ENCODE measurements around the gene RAVER1. TPM values are rescaled to one million over a fixed set of nuclear protein-coding genes. Genes with fewer than 3 reads are reported as not detected.

RAVER1 gene, protein sequence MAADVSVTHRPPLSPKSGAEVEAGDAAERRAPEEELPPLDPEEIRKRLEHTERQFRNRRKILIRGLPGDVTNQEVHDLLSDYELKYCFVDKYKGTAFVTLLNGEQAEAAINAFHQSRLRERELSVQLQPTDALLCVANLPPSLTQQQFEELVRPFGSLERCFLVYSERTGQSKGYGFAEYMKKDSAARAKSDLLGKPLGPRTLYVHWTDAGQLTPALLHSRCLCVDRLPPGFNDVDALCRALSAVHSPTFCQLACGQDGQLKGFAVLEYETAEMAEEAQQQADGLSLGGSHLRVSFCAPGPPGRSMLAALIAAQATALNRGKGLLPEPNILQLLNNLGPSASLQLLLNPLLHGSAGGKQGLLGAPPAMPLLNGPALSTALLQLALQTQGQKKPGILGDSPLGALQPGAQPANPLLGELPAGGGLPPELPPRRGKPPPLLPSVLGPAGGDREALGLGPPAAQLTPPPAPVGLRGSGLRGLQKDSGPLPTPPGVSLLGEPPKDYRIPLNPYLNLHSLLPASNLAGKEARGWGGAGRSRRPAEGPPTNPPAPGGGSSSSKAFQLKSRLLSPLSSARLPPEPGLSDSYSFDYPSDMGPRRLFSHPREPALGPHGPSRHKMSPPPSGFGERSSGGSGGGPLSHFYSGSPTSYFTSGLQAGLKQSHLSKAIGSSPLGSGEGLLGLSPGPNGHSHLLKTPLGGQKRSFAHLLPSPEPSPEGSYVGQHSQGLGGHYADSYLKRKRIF
- 85.8 to 87.4 TPM (median 86.9 TPM) in 3 replicates for total RNA-seq (2021)
- percentile 64 among the genes with signal in this experiment for Bru-seq, nascent RNA
- long read RNA-seq, experiment 1, transcript RAVER1-208 (13 exons, 3,501 nt), result major isoform, 334 of 521 reads
- long read RNA-seq, experiment 1, partial matches to known transcripts, result 114 of 521 reads
- long read RNA-seq, experiment 1, other reads (novel, unspliced or antisense), result 73 of 521 reads
- long read RNA-seq, experiment 2, transcript RAVER1-208 (13 exons, 3,501 nt), result major isoform, 18 of 70 reads
- long read RNA-seq, experiment 2, partial matches to known transcripts, result 39 of 70 reads
- long read RNA-seq, experiment 2, other reads (novel, unspliced or antisense), result 13 of 70 reads
- long read RNA-seq, experiment 3, partial matches to known transcripts, result 4 of 5 reads
- long read RNA-seq, experiment 3, other reads (novel, unspliced or antisense), result 1 of 5 reads

DNA sequence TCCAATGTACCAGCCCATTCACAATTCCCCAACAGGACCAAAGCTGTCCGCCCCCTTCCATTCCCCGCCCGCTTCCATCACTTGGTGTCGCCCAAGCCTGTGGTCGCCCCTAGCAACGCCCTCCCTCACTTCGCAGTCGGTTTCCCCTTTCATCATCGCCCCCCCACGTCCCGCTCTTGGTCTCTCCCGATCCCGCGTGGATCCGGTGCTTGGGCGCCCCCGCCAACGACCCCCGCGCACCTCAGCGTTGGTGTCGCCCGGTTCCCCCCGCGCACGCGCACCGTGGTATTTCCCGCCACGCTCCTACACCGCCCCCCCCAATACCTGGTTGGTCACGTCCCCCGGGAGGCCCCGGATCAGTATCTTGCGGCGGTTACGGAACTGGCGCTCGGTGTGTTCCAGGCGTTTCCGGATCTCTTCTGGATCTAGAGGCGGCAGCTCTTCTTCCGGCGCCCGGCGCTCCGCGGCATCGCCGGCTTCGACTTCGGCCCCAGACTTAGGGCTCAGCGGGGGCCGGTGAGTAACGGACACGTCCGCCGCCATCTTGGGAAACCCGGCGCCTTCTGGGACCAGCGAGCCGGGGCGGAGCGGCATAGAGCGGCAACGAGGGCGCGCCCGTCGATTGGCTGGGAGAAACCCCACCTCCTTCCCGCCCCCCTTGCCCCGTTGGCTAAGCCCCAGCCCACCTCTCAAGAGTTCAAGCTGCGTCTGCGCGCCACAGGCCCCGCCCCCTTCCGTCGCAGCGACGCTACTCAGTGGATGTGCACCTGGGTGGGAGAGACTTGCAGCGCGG is at the start of gene RAVER1:
Gene RAVER1 (minus strand): TSS at position 565 of the 793 bp plus-strand sequence. CDS start 22 bp downstream, at position 543.
- Mint-ChIP-seq H3K9me3 (no peaks in the 10 kb centered on the region), H3K27me3 (ENCODE audit: low read depth) (peaks cover 10% of the 10 kb centered on the region)
- POLR2A ChIA-PET, result interaction anchor here (0.6 to 1.9 kb wide), 8 partner anchors 12 to 1753 kb away, joined by 3 to 18 read pairs (median 4); partner anchors contain the start of gene ICAM5
- TF ChIP-seq FOXP1 (CRISPR knock-in tag; IDR thresholded peaks at IDR 0.05; ENCODE audit: borderline replicate concordance) (0 out of 2 replicates have a peak, but pooled peaks have one; percentile 58), TP53 (CRISPR knock-in tag; IDR thresholded peaks at IDR 0.05) (no peak), CREB1 (CRISPR knock-in tag; IDR thresholded peaks at IDR 0.05) (no peak), KAT7 (CRISPR knock-in tag; IDR thresholded peaks at IDR 0.05; ENCODE audit: borderline replicate concordance) (no peak), ZBTB21 (CRISPR knock-in tag; IDR thresholded peaks at IDR 0.05; ENCODE audit: borderline replicate concordance) (no peak), JAZF1 (CRISPR knock-in tag; IDR thresholded peaks at IDR 0.05) (no peak), NR2C2 (CRISPR knock-in tag; IDR thresholded peaks at IDR 0.05) (no peak), SMAD3 (CRISPR knock-in tag; IDR thresholded peaks at IDR 0.05; ENCODE audit: borderline replicate concordance) (no peak), ZNF121 (CRISPR knock-in tag; IDR thresholded peaks at IDR 0.05) (no peak), CREM (CRISPR knock-in tag; IDR thresholded peaks at IDR 0.05) (no peak), FOXJ3 (CRISPR knock-in tag; IDR thresholded peaks at IDR 0.05; ENCODE audit: borderline replicate concordance) (no peak), ZNF263 (CRISPR knock-in tag; IDR thresholded peaks at IDR 0.05; ENCODE audit: low read depth) (no peak), ZNF671 (CRISPR knock-in tag; IDR thresholded peaks at IDR 0.05) (no peak), RELA (CRISPR knock-in tag; IDR thresholded peaks at IDR 0.05; ENCODE audit: borderline replicate concordance) (no peak), SP1 (CRISPR knock-in tag; conservative IDR thresholded peaks at IDR 0.05) (peak; percentile 91), ZNF396 (CRISPR knock-in tag; IDR thresholded peaks at IDR 0.05; ENCODE audit: borderline replicate concordance) (no peak)
- TF ChIP-seq, protein P1, sequence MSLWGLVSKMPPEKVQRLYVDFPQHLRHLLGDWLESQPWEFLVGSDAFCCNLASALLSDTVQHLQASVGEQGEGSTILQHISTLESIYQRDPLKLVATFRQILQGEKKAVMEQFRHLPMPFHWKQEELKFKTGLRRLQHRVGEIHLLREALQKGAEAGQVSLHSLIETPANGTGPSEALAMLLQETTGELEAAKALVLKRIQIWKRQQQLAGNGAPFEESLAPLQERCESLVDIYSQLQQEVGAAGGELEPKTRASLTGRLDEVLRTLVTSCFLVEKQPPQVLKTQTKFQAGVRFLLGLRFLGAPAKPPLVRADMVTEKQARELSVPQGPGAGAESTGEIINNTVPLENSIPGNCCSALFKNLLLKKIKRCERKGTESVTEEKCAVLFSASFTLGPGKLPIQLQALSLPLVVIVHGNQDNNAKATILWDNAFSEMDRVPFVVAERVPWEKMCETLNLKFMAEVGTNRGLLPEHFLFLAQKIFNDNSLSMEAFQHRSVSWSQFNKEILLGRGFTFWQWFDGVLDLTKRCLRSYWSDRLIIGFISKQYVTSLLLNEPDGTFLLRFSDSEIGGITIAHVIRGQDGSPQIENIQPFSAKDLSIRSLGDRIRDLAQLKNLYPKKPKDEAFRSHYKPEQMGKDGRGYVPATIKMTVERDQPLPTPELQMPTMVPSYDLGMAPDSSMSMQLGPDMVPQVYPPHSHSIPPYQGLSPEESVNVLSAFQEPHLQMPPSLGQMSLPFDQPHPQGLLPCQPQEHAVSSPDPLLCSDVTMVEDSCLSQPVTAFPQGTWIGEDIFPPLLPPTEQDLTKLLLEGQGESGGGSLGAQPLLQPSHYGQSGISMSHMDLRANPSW (CRISPR knock-in tag; conservative IDR thresholded peaks at IDR 0.05; ENCODE audit: low read depth), result no peak
- TF ChIP-seq, protein P2, sequence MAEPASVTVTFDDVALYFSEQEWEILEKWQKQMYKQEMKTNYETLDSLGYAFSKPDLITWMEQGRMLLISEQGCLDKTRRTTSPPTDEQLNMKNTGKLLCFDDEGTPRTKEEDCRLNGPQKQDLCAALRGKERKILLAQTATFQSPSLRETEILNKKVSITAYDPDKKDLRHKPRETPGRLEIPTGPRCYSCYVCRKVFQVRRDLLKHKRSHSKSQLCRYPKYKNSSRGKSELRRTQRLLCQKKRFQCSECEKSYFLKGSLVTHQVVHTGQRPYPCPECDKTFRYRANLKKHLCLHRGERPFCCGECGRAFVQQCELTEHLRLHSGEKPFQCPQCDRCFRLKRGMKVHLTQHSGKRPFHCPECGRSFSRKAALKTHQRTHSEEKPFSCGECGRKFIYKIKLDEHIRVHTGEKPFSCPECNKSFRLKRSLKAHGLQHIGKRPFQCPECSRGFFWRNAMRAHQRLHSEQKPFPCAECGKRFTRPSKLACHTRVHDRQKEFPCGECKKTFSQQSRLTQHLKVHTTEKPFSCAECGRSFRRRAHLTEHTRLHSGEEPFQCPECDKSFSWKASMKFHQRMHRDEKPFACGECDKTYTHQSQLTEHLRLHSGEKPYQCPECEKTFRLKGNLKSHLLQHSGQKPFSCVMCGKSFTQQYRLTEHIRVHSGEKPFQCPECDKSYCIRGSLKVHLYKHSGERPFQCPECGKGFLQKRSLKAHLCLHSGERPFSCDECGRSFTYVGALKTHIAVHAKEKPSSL (CRISPR knock-in tag; conservative IDR thresholded peaks at IDR 0.05), result no peak
- TF ChIP-seq, protein P3, sequence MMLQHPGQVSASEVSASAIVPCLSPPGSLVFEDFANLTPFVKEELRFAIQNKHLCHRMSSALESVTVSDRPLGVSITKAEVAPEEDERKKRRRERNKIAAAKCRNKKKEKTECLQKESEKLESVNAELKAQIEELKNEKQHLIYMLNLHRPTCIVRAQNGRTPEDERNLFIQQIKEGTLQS (CRISPR knock-in tag; conservative IDR thresholded peaks at IDR 0.05), result no peak
- TF ChIP-seq, protein P4, sequence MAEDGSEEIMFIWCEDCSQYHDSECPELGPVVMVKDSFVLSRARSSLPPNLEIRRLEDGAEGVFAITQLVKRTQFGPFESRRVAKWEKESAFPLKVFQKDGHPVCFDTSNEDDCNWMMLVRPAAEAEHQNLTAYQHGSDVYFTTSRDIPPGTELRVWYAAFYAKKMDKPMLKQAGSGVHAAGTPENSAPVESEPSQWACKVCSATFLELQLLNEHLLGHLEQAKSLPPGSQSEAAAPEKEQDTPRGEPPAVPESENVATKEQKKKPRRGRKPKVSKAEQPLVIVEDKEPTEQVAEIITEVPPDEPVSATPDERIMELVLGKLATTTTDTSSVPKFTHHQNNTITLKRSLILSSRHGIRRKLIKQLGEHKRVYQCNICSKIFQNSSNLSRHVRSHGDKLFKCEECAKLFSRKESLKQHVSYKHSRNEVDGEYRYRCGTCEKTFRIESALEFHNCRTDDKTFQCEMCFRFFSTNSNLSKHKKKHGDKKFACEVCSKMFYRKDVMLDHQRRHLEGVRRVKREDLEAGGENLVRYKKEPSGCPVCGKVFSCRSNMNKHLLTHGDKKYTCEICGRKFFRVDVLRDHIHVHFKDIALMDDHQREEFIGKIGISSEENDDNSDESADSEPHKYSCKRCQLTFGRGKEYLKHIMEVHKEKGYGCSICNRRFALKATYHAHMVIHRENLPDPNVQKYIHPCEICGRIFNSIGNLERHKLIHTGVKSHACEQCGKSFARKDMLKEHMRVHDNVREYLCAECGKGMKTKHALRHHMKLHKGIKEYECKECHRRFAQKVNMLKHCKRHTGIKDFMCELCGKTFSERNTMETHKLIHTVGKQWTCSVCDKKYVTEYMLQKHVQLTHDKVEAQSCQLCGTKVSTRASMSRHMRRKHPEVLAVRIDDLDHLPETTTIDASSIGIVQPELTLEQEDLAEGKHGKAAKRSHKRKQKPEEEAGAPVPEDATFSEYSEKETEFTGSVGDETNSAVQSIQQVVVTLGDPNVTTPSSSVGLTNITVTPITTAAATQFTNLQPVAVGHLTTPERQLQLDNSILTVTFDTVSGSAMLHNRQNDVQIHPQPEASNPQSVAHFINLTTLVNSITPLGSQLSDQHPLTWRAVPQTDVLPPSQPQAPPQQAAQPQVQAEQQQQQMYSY (CRISPR knock-in tag; IDR thresholded peaks at IDR 0.05), result no peak; the same call in 1 of the 2 replicates
- TF ChIP-seq, protein P5, sequence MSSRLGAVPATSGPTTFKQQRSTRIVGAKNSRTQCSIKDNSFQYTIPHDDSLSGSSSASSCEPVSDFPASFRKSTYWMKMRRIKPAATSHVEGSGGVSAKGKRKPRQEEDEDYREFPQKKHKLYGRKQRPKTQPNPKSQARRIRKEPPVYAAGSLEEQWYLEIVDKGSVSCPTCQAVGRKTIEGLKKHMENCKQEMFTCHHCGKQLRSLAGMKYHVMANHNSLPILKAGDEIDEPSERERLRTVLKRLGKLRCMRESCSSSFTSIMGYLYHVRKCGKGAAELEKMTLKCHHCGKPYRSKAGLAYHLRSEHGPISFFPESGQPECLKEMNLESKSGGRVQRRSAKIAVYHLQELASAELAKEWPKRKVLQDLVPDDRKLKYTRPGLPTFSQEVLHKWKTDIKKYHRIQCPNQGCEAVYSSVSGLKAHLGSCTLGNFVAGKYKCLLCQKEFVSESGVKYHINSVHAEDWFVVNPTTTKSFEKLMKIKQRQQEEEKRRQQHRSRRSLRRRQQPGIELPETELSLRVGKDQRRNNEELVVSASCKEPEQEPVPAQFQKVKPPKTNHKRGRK (CRISPR knock-in tag; IDR thresholded peaks at IDR 0.05; ENCODE audit: borderline replicate concordance), result no peak

More for the DNA sequence above, at the start of gene RAVER1:
- H3K4me3 Mint-ChIP-seq, result peak within 1 kb of the TSS; percentile 93
- peaks cover 16% of the 10 kb centered on the region for H3K4me1 Mint-ChIP-seq
- H3K27ac Mint-ChIP-seq, result peak within 1 kb of the TSS; percentile 90
- peaks cover 19% of the 10 kb centered on the region for H3K36me3 Mint-ChIP-seq
- ATAC-seq (peak; percentile 91), DNase-seq (ENCODE audit: low spot score) (peak; percentile 98)
- CTCF ChIA-PET, result interaction anchor here (0.6 to 5.1 kb wide), 18 partner anchors 10 to 366 kb away, joined by 3 to 55 read pairs (median 5); partner anchors contain the start of genes FDX2, ICAM1, ICAM5 and TYK2

Measured in WTC11 (cell line).